HG03025 (cell line): ENCODE data around the gene XRRA1.
"Not testable (repeated sequence)": the region's sequence is repeated elsewhere in the genome, so short reads cannot be mapped to it uniquely, and the experiment has no call there.

Experiments used
- ATAC-seq: cut with Tn5 transposase; IDR thresholded peaks from one replicate; pipeline ENCODE4 v1.9.1; 2021; ENCODE audit warnings: mild to moderate bottlenecking, moderate library complexity; ENCODE audit not compliant: unreplicated experiment, low FRiP score

XRRA1 gene, protein sequence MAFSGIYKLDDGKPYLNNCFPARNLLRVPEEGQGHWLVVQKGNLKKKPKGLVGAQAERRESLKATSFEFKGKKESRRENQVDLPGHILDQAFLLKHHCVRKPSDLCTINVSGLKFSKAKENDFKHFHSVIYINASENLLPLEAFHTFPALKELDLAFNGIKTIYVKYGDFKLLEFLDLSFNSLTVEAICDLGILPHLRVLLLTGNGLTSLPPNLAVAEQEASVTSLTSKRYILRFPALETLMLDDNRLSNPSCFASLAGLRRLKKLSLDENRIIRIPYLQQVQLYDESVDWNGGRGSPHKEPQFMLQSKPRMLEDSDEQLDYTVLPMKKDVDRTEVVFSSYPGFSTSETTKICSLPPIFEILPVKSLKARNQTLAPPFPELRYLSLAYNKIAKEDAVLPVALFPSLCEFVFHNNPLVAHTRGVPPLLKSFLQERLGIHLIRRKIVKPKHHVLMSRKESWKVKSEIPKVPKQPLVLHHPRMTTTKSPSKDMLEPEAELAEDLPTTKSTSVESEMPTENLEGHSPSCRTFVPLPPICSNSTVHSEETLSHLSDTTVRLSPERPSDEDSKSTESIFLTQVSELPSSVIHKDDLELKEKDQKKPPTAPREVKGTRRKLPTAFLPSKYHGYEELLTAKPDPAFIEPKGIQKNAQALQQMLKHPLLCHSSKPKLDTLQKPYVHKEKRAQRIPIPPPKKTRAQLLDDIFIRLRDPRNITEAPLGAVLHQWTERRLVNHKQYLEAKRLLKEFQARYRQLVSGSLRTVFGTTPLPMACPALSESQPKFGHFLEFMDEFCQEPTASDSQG

DNA sequence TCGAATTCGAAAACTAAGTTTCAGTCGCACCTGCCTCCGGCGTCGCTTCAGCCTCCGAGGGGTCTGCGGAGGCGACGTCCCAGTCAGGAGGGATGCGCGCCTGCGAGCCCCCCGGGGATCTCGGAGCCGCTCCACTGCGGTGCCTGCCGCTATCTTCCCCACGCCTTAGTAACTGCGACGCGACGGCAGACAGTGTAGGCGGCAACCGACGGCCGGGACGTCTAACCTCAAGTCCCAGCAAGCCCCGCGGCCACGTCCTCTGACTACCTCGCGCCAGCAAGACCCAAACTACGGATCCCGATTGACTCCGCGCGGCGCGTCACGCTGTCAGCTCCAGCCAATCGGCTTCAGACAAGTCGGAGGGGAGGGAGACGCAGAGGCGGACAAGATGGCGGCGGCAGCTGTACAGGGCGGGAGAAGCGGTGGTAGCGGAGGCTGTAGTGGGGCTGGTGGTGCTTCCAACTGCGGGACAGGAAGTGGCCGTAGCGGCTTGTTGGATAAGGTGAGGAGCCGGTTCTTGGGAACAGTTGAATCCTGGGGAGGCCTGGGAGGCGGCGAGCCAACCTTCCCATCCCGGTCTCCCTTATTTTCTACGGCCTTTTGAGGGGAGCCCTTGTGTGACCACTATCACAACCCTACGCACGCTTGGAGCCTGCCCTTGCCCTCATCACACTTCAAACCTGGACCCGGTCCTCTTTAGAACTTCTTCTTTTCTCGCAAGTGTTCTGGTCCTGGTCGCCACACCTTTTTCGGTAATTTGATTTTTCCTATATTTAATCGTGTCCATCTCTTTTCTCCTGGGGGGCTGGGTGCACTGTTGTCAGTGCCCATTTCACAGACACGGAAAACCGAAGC is at the start of gene XRRA1, which contains the start of gene SPCS2:
Gene XRRA1 (minus strand): TSS at position 194 of the 855 bp plus-strand sequence. CDS start 8,213 bp downstream, outside the sequence.
Gene SPCS2 (plus strand): TSS at position 369 of the 855 bp plus-strand sequence. CDS start 20 bp downstream, at position 389.
- ATAC-seq, result peak; percentile 85

DNA sequence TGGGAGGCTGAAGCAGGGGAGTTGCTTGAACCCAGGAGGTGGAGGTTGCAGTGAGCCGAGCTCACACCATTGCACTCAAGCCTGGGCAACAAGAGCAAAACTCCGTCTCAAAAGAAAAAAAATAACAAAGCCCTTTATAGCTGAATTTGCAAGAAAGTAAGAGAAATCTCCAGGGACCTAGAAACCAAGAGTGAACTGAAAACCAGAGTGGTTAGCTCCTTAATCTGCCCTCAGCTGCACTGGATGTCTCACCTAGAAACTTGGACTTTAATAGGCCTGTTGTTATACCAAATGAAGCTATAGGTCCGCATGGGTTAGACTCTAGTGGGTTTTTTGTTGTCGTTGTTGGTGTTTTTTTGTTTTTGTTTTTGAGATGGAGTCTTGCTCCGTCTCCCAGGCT is 44.0 kb upstream of the XRRA1 start:
- no peak for ATAC-seq

DNA sequence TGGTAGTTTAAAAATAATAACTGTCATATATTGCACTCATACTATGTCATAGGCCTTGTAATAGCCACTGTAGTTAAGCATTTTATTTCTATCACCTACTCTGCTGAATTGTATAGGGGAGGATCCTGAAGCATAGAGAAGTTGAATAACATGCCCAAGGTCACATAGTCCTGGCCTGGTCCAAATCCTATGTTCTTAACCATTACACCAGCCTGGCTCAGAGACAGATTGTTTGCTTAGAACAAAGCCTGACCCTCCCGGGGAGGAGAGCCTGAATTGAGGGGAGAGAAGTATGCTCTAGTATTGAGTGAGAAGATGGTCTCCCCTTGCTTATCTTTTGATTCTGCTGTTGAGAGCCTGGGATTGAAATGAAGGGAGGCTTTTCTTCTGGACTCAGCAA is 42.0 kb upstream of the XRRA1 start:
- no peak for ATAC-seq

DNA sequence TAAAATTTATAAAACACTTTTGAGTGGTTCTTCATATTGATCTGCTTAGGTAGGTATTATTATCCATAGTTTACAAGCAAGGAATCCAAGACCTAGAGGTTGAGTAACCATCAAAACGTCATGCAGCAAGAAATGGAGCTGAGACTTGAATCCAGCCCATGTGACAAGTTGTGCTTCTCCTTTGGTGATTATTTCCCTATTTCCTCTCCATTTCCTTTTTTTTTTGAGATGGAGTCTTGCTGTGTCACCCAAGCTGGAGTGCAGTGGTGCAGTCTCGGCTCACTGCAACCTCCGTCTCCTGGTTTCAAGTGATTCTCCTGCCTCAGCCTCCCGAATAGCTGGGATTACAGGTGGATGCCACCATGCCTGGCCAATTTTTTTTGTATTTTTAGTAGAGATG is 41.3 kb upstream of the XRRA1 start:
- ATAC-seq, result not testable (repeated sequence)

DNA sequence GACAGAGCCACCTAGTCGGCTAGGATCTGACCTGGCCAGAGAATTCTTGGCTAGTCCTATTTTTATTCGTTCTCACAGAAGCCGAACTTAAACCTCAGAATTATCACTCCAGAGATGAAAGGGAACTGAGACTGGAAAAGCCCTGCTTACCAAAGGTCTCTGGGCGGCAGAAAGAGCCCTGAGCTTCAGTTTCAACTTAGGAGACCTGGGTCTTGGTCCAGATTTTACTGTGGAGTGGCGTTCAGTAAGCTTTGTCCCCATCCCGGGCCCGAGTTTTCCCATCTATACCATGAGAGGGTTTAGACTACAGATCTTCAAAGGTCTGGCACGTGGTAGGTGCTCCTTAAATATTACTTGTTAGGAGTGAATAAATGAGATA is 40.4 kb upstream of the XRRA1 start:
- ATAC-seq, result no peak

DNA sequence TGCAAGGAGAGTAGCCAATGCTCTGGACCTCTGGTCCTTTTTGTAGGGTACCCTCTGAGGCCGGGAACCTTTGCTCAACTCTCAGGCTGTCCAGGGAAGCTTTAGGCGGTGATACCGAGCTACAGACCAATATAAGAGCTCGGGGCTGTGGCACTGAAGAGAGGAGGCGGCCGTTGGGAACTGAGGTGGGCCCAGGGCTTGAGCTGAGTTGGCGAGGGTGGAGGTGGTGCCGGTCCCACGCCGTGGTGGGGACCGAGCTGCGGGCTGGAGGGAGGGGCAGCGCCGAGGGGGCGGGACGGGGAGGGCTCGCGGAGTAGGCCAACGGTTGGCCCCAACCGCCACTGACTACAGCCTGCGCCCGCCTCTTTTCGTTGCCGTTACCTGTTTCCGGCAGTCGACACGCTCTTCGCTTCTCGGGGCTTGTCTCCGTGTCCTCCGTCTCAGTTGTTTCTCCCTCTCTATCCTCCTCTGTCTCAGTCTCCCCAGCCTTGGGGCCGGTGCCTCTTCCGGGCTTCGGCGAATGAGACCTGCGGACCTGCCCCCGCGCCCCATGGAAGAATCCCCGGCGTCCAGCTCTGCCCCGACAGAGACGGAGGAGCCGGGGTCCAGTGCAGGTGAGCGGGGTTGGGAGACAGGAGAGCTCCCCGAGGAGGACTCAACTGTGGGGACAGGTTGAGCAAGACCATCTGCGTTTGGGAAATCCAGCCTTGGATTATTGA is 39.8 kb upstream of the XRRA1 start, which contains the start of gene NEU3:
Gene NEU3 (plus strand): TSS at position 393 of the 719 bp plus-strand sequence. CDS start 128 bp downstream, at position 521.
- peak; percentile 79 for ATAC-seq

DNA sequence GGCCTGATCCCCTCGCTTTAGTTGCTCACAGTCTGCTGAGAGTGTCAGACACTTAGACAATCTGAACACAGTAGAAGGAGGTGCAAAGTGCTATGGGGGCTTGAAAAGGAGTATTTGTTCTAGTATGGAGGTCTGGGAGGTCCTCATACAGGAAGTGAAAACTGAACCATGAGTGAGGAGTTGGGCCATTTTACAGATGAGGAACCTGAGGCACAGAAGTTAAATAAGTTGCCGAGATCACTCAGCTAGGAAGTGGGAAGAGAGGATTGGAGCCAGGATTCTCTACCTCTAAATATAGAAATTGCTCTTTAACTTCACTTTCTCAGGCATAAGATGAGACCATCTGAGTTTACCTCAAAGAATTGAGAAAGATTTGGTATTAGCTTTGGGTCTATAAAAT is 35.8 kb upstream of the XRRA1 start:
- ATAC-seq, result no peak

DNA sequence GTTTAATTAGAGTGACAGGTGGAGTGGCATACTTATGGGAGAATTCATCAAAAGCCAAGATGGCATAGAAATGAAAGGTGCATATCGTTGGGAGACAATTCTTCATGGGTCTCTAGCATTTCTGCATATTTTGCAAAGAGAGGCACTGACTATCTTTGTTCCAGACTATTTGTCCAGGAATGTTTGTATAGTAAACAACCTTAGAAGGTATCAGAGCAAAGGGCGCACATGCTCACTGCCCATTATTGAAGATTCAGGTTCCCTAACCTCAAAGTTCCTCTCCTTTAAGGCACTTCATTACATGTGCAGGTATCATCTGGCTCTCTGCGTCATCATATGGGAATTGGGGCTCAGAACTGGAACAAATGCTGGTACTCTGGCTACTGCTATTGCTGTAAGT is 35.2 kb upstream of the XRRA1 start:
- no peak for ATAC-seq

DNA sequence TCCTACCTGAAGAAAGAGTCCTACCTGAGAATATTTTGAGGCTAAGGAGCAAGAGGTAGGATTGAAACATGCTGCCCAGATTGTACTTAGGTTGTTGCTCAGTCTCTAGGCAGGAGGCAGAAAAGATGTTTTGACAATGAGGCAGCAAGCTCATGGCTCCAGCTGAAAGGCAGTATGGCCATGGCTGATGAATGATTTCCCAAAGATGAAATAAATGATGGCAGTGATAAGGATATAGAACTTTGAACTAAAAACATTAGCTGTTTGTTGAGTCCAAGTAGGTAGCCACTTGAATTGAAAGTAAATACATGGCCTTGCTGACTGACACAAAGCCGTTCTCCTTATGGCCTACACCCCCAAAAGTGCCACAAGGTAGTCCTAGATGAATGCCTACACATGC is 33.0 kb upstream of the XRRA1 start:
- ATAC-seq, result no peak

DNA sequence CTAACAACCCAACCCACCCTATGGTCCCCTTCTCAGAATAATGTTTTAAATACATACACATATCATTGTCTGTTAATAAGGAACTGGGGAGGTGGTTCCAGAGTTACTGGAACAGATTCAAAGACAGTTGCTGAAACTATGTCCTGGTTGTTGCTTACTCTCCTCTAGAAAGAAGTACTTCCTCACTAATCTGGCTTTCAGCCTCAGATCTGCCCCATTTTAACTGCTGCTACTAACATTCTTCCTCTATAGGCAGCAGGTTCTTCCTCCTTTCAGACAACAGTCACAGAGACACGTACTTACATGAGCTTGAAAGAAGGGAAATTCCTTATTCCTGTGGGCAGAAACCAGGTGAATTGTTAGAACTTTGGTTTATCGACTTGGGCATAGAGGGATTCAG is 31.7 kb upstream of the XRRA1 start:
- ATAC-seq, result no peak

DNA sequence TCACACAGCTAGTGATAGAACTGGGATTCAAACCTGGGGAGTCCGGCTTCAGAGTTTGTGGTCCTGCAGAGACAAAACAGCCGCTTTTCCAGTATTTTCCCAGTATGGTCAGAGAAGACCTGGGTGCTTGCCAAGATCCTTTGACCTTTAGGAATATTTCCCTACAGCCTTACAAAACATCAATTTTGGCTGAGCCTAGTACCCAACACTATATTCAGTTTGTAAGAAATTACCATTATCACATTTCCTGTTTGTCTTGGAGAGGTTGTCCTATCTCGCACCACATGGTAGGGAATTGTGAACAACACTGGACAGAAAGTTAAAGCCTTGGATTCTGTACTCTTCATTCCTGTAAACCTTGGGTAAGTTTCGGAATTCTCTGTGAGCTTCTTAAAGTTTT is 29.1 kb upstream of the XRRA1 start:
- no peak for ATAC-seq

DNA sequence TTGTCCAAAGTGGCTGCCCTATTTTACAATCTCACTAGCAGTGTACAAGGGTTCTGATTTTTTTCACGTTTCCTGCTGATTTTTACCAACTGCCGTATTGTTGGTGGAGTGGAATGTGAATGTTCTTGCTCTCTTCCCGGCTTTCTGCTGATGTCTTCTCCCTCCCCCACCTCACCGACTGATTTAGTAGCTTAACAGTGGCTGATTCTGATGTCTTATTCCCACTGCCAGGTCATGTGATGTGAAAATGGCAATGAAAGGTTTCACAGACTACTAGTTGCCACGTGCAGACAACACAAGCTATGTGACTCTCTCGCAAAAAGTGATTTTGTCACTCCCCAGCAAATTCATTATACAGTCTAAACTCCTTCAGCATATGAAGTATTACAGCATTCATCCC is 22.5 kb upstream of the XRRA1 start:
- ATAC-seq, result no peak

DNA sequence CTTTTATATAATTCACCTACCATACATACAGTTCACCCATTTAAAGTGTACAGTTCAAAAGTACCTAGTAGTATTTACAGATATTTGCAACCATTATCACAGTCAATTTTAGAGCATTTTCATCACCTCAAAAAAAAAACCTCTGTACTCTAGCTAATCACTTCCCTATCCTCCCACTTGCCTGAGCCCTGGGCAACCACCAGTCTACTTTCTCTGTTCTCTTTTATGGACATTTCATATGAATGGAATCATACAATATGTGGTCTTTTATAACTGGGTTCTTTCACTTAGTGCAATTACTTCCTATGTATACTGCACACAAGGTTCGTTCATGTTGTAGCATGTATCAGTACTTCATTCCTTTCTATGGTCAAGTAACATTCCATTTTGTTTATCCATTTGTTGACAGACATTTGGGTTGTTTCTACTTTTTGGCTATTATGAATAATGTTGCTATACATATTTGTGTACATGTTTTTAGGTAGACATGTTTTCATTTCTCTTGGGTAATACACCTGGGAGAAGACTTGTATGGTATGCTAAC is 22.0 kb upstream of the XRRA1 start:
- ATAC-seq, result no peak

DNA sequence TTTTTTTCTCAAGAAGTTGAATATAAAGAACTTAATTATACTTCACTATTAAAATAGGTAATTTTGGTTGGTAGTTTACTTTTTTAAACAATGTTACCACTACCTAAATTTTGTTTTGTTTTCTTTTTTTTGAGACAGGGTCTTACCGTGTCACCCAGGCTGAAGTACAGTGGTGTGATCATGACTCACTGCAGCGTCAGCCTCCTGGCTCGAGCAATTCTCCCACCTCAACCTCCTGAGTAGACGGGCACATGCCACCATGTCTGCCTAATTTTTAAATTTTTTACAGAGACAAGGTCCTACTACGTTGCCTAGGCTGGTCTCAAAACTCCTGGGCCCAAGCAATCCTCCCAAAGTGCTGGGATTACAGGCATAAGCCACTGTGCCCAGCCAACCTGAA is 17.8 kb upstream of the XRRA1 start:
- no peak for ATAC-seq

DNA sequence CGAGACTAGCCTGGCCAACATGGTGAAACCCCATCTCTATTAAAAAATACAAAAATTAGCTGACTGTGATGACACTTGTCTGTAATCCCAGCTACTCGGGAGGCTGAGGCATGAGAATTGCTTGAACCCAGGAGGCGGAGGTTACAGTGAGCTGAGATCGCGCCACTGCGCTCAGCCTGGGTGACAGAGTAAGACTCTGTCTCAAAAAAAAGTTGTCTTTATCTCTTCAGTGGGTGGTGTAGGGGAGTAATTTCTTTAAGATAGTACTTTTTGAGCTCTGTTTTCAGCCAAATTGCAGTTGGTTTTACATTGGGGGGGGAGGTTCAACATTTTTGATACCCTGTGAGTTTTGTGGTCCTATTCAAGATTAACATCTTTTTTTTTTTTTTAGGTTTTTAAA is 11.2 kb upstream of the XRRA1 start:
- ATAC-seq, result not testable (repeated sequence)

DNA sequence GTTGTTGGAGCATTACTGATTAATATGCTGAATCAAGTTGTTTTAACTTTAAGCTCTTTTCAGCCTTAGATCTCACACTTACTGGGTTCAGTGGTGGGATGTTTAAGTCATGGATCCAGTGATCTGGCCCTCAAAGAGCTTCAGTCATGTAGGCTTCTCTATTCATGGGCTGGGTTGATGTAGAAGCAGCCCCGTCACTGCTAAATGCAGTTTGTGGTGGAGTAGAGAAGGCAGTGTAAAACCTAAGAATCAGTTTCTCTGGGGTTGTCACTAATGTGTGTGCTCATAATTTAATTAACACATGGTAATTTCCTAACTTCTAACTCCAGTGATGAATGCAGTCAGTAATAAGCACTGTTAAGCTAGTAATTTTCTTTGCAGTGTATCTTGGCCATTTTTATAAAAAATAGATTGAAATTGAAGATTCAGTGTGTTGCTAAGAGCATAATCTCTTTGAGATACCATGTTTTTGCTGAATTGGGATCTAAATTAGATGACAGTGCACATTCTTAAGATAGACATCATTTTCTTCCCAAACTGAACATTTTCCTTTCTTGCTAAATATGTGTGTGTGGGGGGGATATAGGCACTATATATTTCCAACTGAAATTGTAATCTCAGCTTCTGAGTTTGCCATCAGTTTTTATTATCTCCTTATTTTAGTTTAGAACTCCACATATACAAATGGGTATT is 9.2 kb upstream of the XRRA1 start:
- no peak for ATAC-seq

DNA sequence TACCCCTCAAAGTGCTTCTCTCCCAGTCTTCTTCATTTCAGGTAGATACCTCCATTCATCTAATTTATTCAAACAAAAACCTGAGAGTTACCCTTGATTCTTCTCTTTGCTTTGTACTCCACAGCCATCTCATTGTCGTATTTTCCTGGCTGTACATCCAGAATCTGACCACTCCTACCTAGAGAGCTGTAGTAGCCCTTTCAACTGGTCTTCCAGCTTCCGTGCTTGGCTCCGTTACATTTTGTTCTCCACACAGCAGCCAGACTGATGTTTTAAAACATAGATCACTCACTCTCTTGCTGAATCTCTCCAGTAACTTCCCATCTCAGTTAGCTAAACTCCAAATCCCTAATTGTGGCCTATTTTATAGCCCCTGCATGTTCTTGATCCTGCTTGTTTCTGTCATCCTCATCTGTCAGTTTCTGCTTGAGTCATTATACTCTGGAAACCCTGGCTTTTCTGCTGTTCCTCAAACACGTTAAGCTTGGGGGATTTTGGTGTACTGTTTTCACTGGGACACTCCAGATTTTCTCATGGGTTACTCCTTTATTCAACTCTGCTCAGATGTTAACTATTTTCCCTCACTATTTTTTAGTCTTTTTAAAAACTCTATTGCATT is 7.6 kb upstream of the XRRA1 start:
- ATAC-seq, result no peak

DNA sequence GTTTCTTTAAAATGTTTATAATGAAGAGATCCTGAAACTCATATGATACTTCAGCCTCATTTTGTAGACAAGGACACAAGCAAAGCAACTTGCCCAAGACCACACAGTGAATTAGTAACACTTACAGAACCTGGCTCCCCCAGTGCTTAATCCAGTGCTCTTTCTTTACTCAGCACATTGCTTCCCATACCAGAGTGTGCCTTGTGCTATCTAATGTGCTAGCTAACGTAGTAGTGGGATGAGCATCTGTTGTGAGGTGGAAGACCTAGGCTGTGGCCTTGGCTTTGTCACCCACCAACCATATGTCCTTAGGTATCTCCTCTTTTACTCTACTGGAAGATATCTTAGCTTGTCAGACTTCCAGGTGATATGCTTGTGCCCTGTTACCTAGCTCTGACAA is 5.3 kb upstream of the XRRA1 start:
- no peak for ATAC-seq

DNA sequence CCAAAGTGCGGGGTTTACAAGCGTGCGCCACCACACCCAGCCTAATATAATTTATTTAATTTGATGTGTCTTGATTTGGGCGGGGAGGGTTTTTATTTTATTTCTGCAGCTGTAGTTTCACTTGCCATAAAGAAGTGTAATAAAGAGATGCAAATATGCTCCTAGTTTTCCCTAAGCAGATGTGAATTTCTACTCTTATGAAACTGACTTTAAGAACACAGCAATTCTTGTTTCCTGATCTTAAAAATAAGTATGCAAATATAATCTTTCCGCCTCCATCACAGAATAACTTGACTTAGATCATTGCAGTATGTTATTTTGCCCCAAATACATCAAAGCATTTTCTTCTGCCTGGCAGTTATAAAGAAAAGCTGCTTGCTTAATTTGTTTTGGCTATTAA is 4.6 kb upstream of the XRRA1 start:
- no peak for ATAC-seq
